DND-41 (cell line): ENCODE results near the gene PWWP2B.

Experiments used
- ATAC-seq: fragments of 200-7000 bp; cut with Tn5 transposase; 3 replicates; pipeline ENCODE4 v1.9.1; 2021; ENCODE audit warnings: low read depth; ENCODE audit not compliant: insufficient read depth
- DNase-seq: peaks from one replicate; pipeline ENCODE4 v3.0.0-alpha.2; 2020
- H2AFZ ChIP-seq: 2 replicates; pipeline ENCODE4 v1.6.0; 2012; ENCODE audit warnings: low read depth, low read length
- H3K27ac ChIP-seq: 2 replicates; pipeline ENCODE4 v1.5.1; 2012; ENCODE audit warnings: low read length, inconsistent platforms
- H3K27me3 ChIP-seq: fragments of 200-600 bp; sonication (generic); 2 replicates; pipeline ENCODE4 v1.6.0; 2012; ENCODE audit warnings: low read length, mild to moderate bottlenecking, inconsistent platforms; ENCODE audit not compliant: insufficient read depth, poor library complexity
- H3K36me3 ChIP-seq: 2 replicates; pipeline ENCODE4 v1.5.1; 2012; ENCODE audit warnings: low read length, inconsistent platforms; ENCODE audit not compliant: insufficient read depth
- H3K4me1 ChIP-seq: 2 replicates; pipeline ENCODE4 v1.5.1; 2012; ENCODE audit warnings: mild to moderate bottlenecking, low read length; ENCODE audit not compliant: insufficient read depth
- H3K4me2 ChIP-seq: 2 replicates; pipeline ENCODE4 v1.6.0; 2012; ENCODE audit warnings: mild to moderate bottlenecking, moderate library complexity, low read length, inconsistent platforms; ENCODE audit not compliant: insufficient read depth
- H3K4me3 ChIP-seq, 2 experiments: fragments of 200-600 bp in 1 of 2; shearing (Covaris generic) in 1 of 2; 2 replicates each; pipeline ENCODE4 v1.5.1; 2012 to 2016; ENCODE audit warnings: inconsistent platforms in 2 of 2, low read length in 2 of 2, mild to moderate bottlenecking in 2 of 2, low read depth in 1 of 2, moderate library complexity in 1 of 2
- H3K79me2 ChIP-seq: 2 replicates; pipeline ENCODE4 v1.6.0; 2012; ENCODE audit warnings: low read length, inconsistent platforms; ENCODE audit not compliant: insufficient read depth
- H3K9ac ChIP-seq: 2 replicates; pipeline ENCODE4 v1.6.0; 2012; ENCODE audit warnings: low read depth, mild to moderate bottlenecking, inconsistent platforms, low read length, moderate library complexity
- H3K9me3 ChIP-seq: 2 replicates; pipeline ENCODE4 v1.5.1; 2012; ENCODE audit warnings: low read length, moderate library complexity, mild to moderate bottlenecking, inconsistent platforms; ENCODE audit not compliant: insufficient read depth, severe bottlenecking
- H4K20me1 ChIP-seq: 2 replicates; pipeline ENCODE4 v1.6.0; 2012; ENCODE audit warnings: low read length; ENCODE audit not compliant: insufficient read depth
- CTCF ChIP-seq: IDR thresholded peaks from 2 replicates; pipeline ENCODE4 v1.5.1; 2012; ENCODE audit warnings: borderline replicate concordance, low read length, moderate library complexity, mild to moderate bottlenecking; ENCODE audit not compliant: poor library complexity, severe bottlenecking; ENCODE audit errors: extremely low read depth
- EZH2 ChIP-seq: IDR thresholded peaks from 3 replicates; pipeline ENCODE4 v1.6.1; 2012; ENCODE audit warnings: borderline replicate concordance, low read depth, mild to moderate bottlenecking, moderate library complexity, low read length, inconsistent platforms; ENCODE audit not compliant: severe bottlenecking

The PWWP2B gene

DNA sequence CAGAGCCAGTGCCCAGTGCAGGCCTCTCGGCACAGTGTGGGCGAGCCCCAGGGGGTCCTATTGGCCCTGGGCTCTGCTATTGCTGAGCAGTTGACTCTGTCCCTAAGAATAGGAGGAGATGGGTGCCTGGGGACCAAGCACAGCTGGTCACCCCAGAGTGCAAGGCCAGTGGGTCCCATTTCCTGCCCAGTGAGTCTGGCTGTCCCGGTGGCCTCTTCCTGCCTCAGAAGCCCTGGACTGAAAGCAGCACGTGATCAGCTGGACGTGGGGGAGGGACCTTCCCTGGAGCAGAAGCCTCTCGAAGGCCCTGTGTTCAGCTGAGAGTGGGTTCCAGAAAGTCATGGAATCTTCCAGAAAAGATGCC lies 42.0 kb downstream of the PWWP2B start:
- Histone ChIP-seq H3K4me2 (no peak overlapping the region), H3K9me3 (no peaks in the 10 kb centered on the region), H4K20me1 (0 out of 2 replicates have a peak, but pooled peaks cover 3% of the 10 kb centered on the region), H3K4me3 (no peak overlapping the region), H3K27ac (no peak overlapping the region), H3K4me1 (peaks cover 5% of the 10 kb centered on the region), H3K9ac (no peak overlapping the region), H3K79me2 (no peaks in the 10 kb centered on the region), H3K36me3 (no peaks in the 10 kb centered on the region), H3K27me3 (no peaks in the 10 kb centered on the region), H2AFZ (no peak overlapping the region)
- DNase-seq (no peak), ATAC-seq (no peak)
- TF ChIP-seq EZH2 (no peak), CTCF (no peak)

GRCh38 chr10:132439424-132440163 lies 42.6 kb downstream of the PWWP2B start:
- H3K27ac ChIP-seq: no peak overlapping the region
- no peak overlapping the region for H3K9ac ChIP-seq
- DNase-seq: no peak
- no peak overlapping the region for H2AFZ ChIP-seq
- H3K4me3 ChIP-seq: no peak overlapping the region
- H3K4me2 ChIP-seq: no peak overlapping the region
- H3K9me3 ChIP-seq: no peaks in the 10 kb centered on the region
- H3K4me1 ChIP-seq: peaks cover 10% of the 10 kb centered on the region
- no peaks in the 10 kb centered on the region for H3K36me3 ChIP-seq
- no peaks in the 10 kb centered on the region for H3K79me2 ChIP-seq
- H4K20me1 ChIP-seq: 0 out of 2 replicates have a peak, but pooled peaks cover 3% of the 10 kb centered on the region
- ATAC-seq: no peak
- TF ChIP-seq EZH2: no peak
- no peak for TF ChIP-seq CTCF
- no peaks in the 10 kb centered on the region for H3K27me3 ChIP-seq

GRCh38 chr10:132440791-132441565 lies 44.0 kb downstream of the PWWP2B start:
- H4K20me1 ChIP-seq: 0 out of 2 replicates have a peak, but pooled peaks cover 3% of the 10 kb centered on the region
- ATAC-seq: no peak
- no peak overlapping the region for H3K4me3 ChIP-seq
- no peak overlapping the region for H3K9ac ChIP-seq
- no peaks in the 10 kb centered on the region for H3K79me2 ChIP-seq
- no peak overlapping the region for H3K27ac ChIP-seq
- H3K4me1 ChIP-seq: peaks cover 16% of the 10 kb centered on the region
- H2AFZ ChIP-seq: no peak overlapping the region
- H3K9me3 ChIP-seq: no peaks in the 10 kb centered on the region
- H3K4me2 ChIP-seq: no peak overlapping the region
- no peaks in the 10 kb centered on the region for H3K27me3 ChIP-seq
- no peaks in the 10 kb centered on the region for H3K36me3 ChIP-seq
- DNase-seq: no peak
- TF ChIP-seq CTCF (no peak), EZH2 (no peak)
